Activated CD4-positive, alpha-beta memory T cell treated with anti-CD3 and anti-CD28 coated beads, Interleukin-2, amount 10 ng/mL, durations not matched to agents 7 days and 5 days (primary cell): Measurements from ENCODE around the gene DYNLT1. TPM values are rescaled to one million over a fixed set of nuclear protein-coding genes. Genes with fewer than 3 reads are reported as not detected.
A peak's percentile ranks its signal among the peaks of the same experiment; 100 is the strongest.
"Not testable (repeated sequence)": the region's sequence is repeated elsewhere in the genome, so short reads cannot be mapped to it uniquely, and the experiment has no call there.

Experiments
- CTCF ChIA-PET: fragments of 350-600 bp; sonication (Branson Sonifier 250); formaldehyde crosslinking; loops from one replicate; lab custom pipeline; 2021; ENCODE audit warnings: antibody characterized with exemption, inconsistent platforms; lab: Charles Lee
- POLR2A ChIA-PET: fragments of 350-600 bp; sonication (Branson Sonifier 250); formaldehyde crosslinking; loops from one replicate; lab custom pipeline; 2021; ENCODE audit warnings: antibody characterized with exemption; lab: Charles Lee
- DNase-seq: peaks from one replicate; pipeline ENCODE4 v3.0.0-alpha.2; 2020
- H3K27ac Mint-ChIP-seq: one replicate; pipeline ENCODE4 v1.8.0; 2021; ENCODE audit warnings: mild to moderate bottlenecking, mixed read lengths
- H3K27me3 Mint-ChIP-seq: one replicate; pipeline ENCODE4 v1.8.0; 2021; ENCODE audit warnings: mixed read lengths
- H3K36me3 Mint-ChIP-seq: one replicate; pipeline ENCODE4 v1.8.0; 2021; ENCODE audit warnings: low read depth, mixed read lengths
- H3K4me1 Mint-ChIP-seq: one replicate; pipeline ENCODE4 v1.8.0; 2021; ENCODE audit warnings: mixed read lengths
- H3K4me3 Mint-ChIP-seq: one replicate; pipeline ENCODE4 v1.8.0; 2021; ENCODE audit warnings: mild to moderate bottlenecking, mixed read lengths
- H3K9me3 Mint-ChIP-seq: one replicate; pipeline ENCODE4 v1.8.0; 2021; ENCODE audit warnings: mixed read lengths
- total RNA-seq, 2 experiments: library from RNA; stranded (reverse); gene quantifications; one replicate each; pipeline ENCODE4 v1.2.3, GENCODE V29; 2021

Gene DYNLT1
- total RNA-seq = 100 to 1,000 TPM; 130 to 133 TPM

- Mint-ChIP-seq H3K4me1 (peaks cover 75% of the 10 kb centered on the region), H3K9me3 (no peaks in the 10 kb centered on the region), H3K27ac (peak within 1 kb of the TSS; percentile 97), H3K27me3 (no peaks in the 10 kb centered on the region), H3K4me3 (peak within 1 kb of the TSS; percentile 100), H3K36me3 (peaks cover 37% of the 10 kb centered on the region)
- ChIA-PET CTCF (interaction anchor here (0.8 to 5.0 kb wide), 13 partner anchors 8 to 432 kb away, joined by 3 to 51 read pairs (median 6); no protein-coding TSS in a partner anchor), POLR2A (interaction anchor here (0.7 to 10.2 kb wide), 35 partner anchors 7 to 438 kb away, joined by 3 to 192 read pairs (median 5); partner anchors contain the start of genes SYTL3, TAGAP and TMEM181)
- peak; percentile 92 for DNase-seq
Measured at GRCh38 chr6:158644231-158645063, at the start of gene DYNLT1. Gene DYNLT1, minus strand, starts transcription at chr6:158644743. Its CDS starts 35 bp downstream, at chr6:158644708.

GRCh38 chr6:158688860-158689259 lies 44.3 kb upstream of the DYNLT1 start:
- POLR2A ChIA-PET = no interaction called here
- no peak overlapping the region for H3K27ac Mint-ChIP-seq
- H3K36me3 Mint-ChIP-seq = peaks cover 54% of the 10 kb centered on the region
- H3K4me3 Mint-ChIP-seq = no peak overlapping the region
- CTCF ChIA-PET = no interaction called here
- no peak for DNase-seq
- no peaks in the 10 kb centered on the region for H3K27me3 Mint-ChIP-seq
- no peaks in the 10 kb centered on the region for H3K9me3 Mint-ChIP-seq
- peaks cover 54% of the 10 kb centered on the region for H3K4me1 Mint-ChIP-seq

- H3K4me1 Mint-ChIP-seq = peaks cover 58% of the 10 kb centered on the region
- H3K9me3 Mint-ChIP-seq = no peaks in the 10 kb centered on the region
- H3K4me3 Mint-ChIP-seq = no peak overlapping the region
- H3K27ac Mint-ChIP-seq = peak overlapping the region; percentile 73
- H3K36me3 Mint-ChIP-seq = peaks cover 62% of the 10 kb centered on the region
- CTCF ChIA-PET = interaction anchor here (1.2 to 1.7 kb wide), 5 partner anchors 28 to 474 kb away, joined by 3 to 7 read pairs (median 3); no protein-coding TSS in a partner anchor
- DNase-seq = no peak
- POLR2A ChIA-PET = interaction anchor here (1.0 to 2.5 kb wide), 5 partner anchors 10 to 102 kb away, joined by 3 to 10 read pairs (median 7); partner anchors contain the start of genes DYNLT1 and SYTL3
- H3K27me3 Mint-ChIP-seq = no peaks in the 10 kb centered on the region
Measured at GRCh38 chr6:158687506-158687905, 43.0 kb upstream of the DYNLT1 start.

- peak; percentile 47 for DNase-seq
- Mint-ChIP-seq H3K27ac (peak overlapping the region; percentile 73), H3K4me1 (peaks cover 58% of the 10 kb centered on the region), H3K36me3 (peaks cover 62% of the 10 kb centered on the region), H3K27me3 (no peaks in the 10 kb centered on the region), H3K9me3 (no peaks in the 10 kb centered on the region), H3K4me3 (no peak overlapping the region)
- POLR2A ChIA-PET = interaction anchor here (0.7 to 2.5 kb wide), 10 partner anchors 9 to 357 kb away, joined by 3 to 10 read pairs (median 3); partner anchors contain the start of genes DYNLT1 and SYTL3
- CTCF ChIA-PET = interaction anchor here (1.2 to 1.7 kb wide), 5 partner anchors 27 to 473 kb away, joined by 3 to 7 read pairs (median 3); no protein-coding TSS in a partner anchor
Measured at GRCh38 chr6:158686791-158687381, 42.3 kb upstream of the DYNLT1 start.

- Mint-ChIP-seq H3K4me1 (peaks cover 59% of the 10 kb centered on the region), H3K27me3 (no peaks in the 10 kb centered on the region), H3K36me3 (peaks cover 65% of the 10 kb centered on the region), H3K27ac (peak overlapping the region; percentile 73), H3K9me3 (no peaks in the 10 kb centered on the region), H3K4me3 (peak overlapping the region; percentile 24)
- DNase-seq = no peak
- CTCF ChIA-PET = interaction anchor here (1.2 to 1.7 kb wide), 3 partner anchors 41 to 472 kb away, joined by 3 to 7 read pairs (median 3); no protein-coding TSS in a partner anchor
- POLR2A ChIA-PET = interaction anchor here (0.7 to 2.5 kb wide), 9 partner anchors 9 to 357 kb away, joined by 3 to 10 read pairs (median 3); partner anchors contain the start of genes DYNLT1 and SYTL3
Measured at GRCh38 chr6:158686311-158686710, 41.8 kb upstream of the DYNLT1 start.

- ChIA-PET CTCF (interaction anchor here (1.5 kb wide), 1 partner anchor 25 kb away, joined by 7 read pairs; no protein-coding TSS in a partner anchor), POLR2A (interaction anchor here (1.2 kb wide), 1 partner anchor 40 kb away, joined by 3 read pairs; the partner anchor contains the start of gene DYNLT1)
- no peaks in the 10 kb centered on the region for H3K9me3 Mint-ChIP-seq
- peak; percentile 5 for DNase-seq
- peaks cover 50% of the 10 kb centered on the region for H3K4me1 Mint-ChIP-seq
- peaks cover 74% of the 10 kb centered on the region for H3K36me3 Mint-ChIP-seq
- no peak overlapping the region for H3K27ac Mint-ChIP-seq
- H3K4me3 Mint-ChIP-seq = no peak overlapping the region
- H3K27me3 Mint-ChIP-seq = no peaks in the 10 kb centered on the region
Measured at GRCh38 chr6:158684745-158685324, 40.3 kb upstream of the DYNLT1 start.

- no peak for DNase-seq
- H3K4me3 Mint-ChIP-seq = no peak overlapping the region
- no peaks in the 10 kb centered on the region for H3K9me3 Mint-ChIP-seq
- ChIA-PET POLR2A (no interaction called here), CTCF (interaction anchor here (1.5 kb wide), 1 partner anchor 24 kb away, joined by 7 read pairs; no protein-coding TSS in a partner anchor)
- no peaks in the 10 kb centered on the region for H3K27me3 Mint-ChIP-seq
- H3K27ac Mint-ChIP-seq = peak overlapping the region; percentile 12
- peaks cover 44% of the 10 kb centered on the region for H3K4me1 Mint-ChIP-seq
- peaks cover 77% of the 10 kb centered on the region for H3K36me3 Mint-ChIP-seq
Measured at GRCh38 chr6:158684311-158684710, 39.8 kb upstream of the DYNLT1 start.

GRCh38 chr6:158680481-158680880 lies 35.9 kb upstream of the DYNLT1 start:
- Mint-ChIP-seq H3K9me3 (no peaks in the 10 kb centered on the region), H3K4me3 (no peak overlapping the region), H3K27ac (no peak overlapping the region), H3K36me3 (peaks cover 78% of the 10 kb centered on the region), H3K27me3 (no peaks in the 10 kb centered on the region), H3K4me1 (peaks cover 21% of the 10 kb centered on the region)
- no peak for DNase-seq
- POLR2A ChIA-PET = interaction anchor here (1.2 kb wide), 1 partner anchor 31 kb away, joined by 3 read pairs; no protein-coding TSS in a partner anchor
- CTCF ChIA-PET = interaction anchor here (2.6 to 3.2 kb wide), 2 partner anchors 11 to 21 kb away, joined by 7 to 12 read pairs; no protein-coding TSS in a partner anchor

GRCh38 chr6:158680015-158680414 lies 35.5 kb upstream of the DYNLT1 start:
- DNase-seq = no peak
- H3K27ac Mint-ChIP-seq = no peak overlapping the region
- POLR2A ChIA-PET = interaction anchor here (0.8 to 1.2 kb wide), 2 partner anchors 13 to 31 kb away, joined by 3 read pairs; no protein-coding TSS in a partner anchor
- H3K4me3 Mint-ChIP-seq = no peak overlapping the region
- no peaks in the 10 kb centered on the region for H3K27me3 Mint-ChIP-seq
- CTCF ChIA-PET = interaction anchor here (3.2 kb wide), 1 partner anchor 11 kb away, joined by 12 read pairs; no protein-coding TSS in a partner anchor
- H3K9me3 Mint-ChIP-seq = no peaks in the 10 kb centered on the region
- peaks cover 21% of the 10 kb centered on the region for H3K4me1 Mint-ChIP-seq
- H3K36me3 Mint-ChIP-seq = peaks cover 81% of the 10 kb centered on the region

- Mint-ChIP-seq H3K27me3 (no peaks in the 10 kb centered on the region), H3K9me3 (no peaks in the 10 kb centered on the region), H3K27ac (no peak overlapping the region), H3K36me3 (peaks cover 80% of the 10 kb centered on the region), H3K4me1 (peaks cover 16% of the 10 kb centered on the region), H3K4me3 (no peak overlapping the region)
- ChIA-PET POLR2A (interaction anchor here (0.7 to 1.2 kb wide), 2 partner anchors 9 to 34 kb away, joined by 3 read pairs; partner anchors contain the start of gene DYNLT1), CTCF (interaction anchor here (1.2 kb wide), 1 partner anchor 17 kb away, joined by 4 read pairs; no protein-coding TSS in a partner anchor)
- no peak for DNase-seq
Measured at GRCh38 chr6:158677906-158678578, 33.5 kb upstream of the DYNLT1 start.

GRCh38 chr6:158677094-158677493 lies 32.6 kb upstream of the DYNLT1 start:
- not testable (repeated sequence) for H3K27ac Mint-ChIP-seq, H3K9me3 Mint-ChIP-seq, H3K4me3 Mint-ChIP-seq, DNase-seq, H3K27me3 Mint-ChIP-seq
- CTCF ChIA-PET = interaction anchor here (1.2 kb wide), 1 partner anchor 17 kb away, joined by 4 read pairs; no protein-coding TSS in a partner anchor
- POLR2A ChIA-PET = interaction anchor here (0.7 to 1.2 kb wide), 2 partner anchors 10 to 33 kb away, joined by 3 read pairs; partner anchors contain the start of gene DYNLT1
- Mint-ChIP-seq H3K4me1 (peaks cover 16% of the 10 kb centered on the region), H3K36me3 (peaks cover 76% of the 10 kb centered on the region)
